DMS79 (cell line): Measurements from ENCODE around the gene UNK.

Experiments used
- DNase-seq: peaks from one replicate; lab custom pipeline; 2025; lab: John Stamatoyannopoulos, UW

The UNK gene

GRCh38 chr17:75874323-75875181, 89.9 kb downstream of the UNK start:
- no peak for DNase-seq
